GM19438 (cell line): ENCODE measurements around the gene KANK3.
"Not testable (repeated sequence)": the region's sequence is repeated elsewhere in the genome, so short reads cannot be mapped to it uniquely, and the experiment has no call there.

Experiments used
- ATAC-seq: cut with Tn5 transposase; IDR thresholded peaks from one replicate; pipeline ENCODE4 v1.9.1; 2021; ENCODE audit warnings: low read depth; ENCODE audit not compliant: unreplicated experiment

KANK3 gene

GRCh38 chr19:8320564-8321066, 22.4 kb downstream of the KANK3 start:
- ATAC-seq = peak; percentile 18

- no peak for ATAC-seq
Measured at GRCh38 chr19:8319807-8320520, 23.1 kb downstream of the KANK3 start.

- not testable (repeated sequence) for ATAC-seq
Measured at GRCh38 chr19:8318835-8319234, 24.2 kb downstream of the KANK3 start.

GRCh38 chr19:8316351-8317125, 26.5 kb downstream of the KANK3 start:
- ATAC-seq = no peak

- not testable (repeated sequence) for ATAC-seq
Measured at GRCh38 chr19:8314981-8315640, 28.0 kb downstream of the KANK3 start.

DNA sequence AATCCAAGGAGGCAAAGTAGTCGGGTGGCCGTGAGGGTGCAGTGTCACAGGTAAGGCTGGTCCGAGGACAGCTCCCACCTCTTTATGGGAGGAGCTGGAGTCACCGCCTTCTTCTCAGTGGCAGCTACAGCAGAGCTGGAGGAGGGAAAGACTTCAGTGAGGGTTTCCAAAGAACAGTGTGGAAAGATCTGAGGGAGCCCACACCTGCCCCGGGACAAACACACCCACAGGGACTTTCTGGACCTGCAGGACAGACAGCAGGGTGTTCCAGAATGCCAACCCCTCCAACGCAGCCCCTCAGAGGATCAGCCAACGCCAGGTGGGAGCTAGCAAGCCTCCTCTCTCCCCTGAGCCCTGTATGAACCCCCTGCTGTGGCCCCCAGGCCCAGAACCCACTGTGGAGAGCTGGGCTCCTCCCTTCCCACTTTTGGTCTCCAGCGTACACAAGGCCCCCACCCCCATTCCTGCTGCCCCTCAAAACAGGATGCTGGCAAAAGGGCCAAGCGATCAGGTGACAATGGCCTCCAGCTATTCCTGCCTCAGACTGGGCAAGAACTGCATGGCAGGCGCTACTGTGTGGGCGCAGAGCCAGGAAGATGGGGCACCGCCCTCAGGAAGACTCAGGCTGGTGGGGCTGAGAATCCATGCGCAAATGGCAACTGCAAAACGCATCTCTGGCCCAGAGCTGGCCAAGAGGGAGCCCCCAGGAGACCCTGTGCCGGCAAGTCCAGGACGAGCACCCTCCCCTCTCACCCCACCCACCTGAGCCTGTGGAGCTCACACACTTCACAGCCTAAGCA, 31.4 kb downstream of the KANK3 start:
- no peak for ATAC-seq

- no peak for ATAC-seq
Measured at GRCh38 chr19:8310342-8311055, 32.6 kb downstream of the KANK3 start.

DNA sequence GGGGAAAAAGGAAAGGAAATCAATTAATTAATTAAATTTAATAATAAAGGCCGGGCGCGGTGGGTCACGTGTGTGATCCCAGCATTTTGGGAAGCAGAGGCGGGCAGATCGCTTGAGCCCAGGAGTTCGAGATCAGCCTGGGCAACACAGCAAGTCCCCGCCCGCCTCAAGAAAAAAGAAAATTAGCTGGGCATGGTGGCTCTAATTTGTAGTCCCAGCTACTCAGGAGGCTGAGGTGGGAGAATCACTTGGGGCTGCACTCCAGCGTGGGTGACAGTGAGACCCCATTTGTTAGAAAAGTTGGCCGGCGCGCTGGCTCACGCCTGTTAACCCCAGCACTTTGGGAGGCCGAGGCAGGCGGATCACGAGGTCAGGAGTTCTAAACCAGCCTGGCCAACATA, 34.2 kb downstream of the KANK3 start:
- ATAC-seq = no peak

- ATAC-seq = peak; percentile 70
Measured at GRCh38 chr19:8307965-8308866, 34.8 kb downstream of the KANK3 start, which contains the start of gene CD320. Gene CD320, minus strand, starts transcription at chr19:8308358. Its CDS starts 68 bp downstream, at chr19:8308290.

- ATAC-seq = no peak
Measured at GRCh38 chr19:8307400-8307964, 35.6 kb downstream of the KANK3 start.

GRCh38 chr19:8306235-8307054, 36.6 kb downstream of the KANK3 start:
- no peak for ATAC-seq

DNA sequence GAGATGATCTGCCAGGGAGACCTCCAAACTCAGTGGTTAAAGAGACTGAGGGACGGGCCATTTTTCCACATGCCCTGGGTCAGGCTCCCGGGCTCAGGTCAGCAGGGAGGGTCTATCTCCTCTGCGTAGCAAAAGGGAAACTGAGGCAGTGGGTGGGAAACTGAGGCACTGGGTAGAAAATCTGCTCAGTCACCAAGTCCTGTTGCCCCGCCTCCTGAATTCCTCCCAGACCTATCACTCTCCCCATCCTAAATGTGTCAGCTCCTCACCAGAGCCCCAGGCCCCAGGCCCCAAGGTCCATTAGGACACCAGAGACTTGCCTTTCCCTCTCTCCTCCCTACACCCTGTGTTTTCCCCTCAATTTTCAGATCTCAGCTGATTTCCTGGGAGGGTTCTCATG, 37.3 kb downstream of the KANK3 start:
- no peak for ATAC-seq

DNA sequence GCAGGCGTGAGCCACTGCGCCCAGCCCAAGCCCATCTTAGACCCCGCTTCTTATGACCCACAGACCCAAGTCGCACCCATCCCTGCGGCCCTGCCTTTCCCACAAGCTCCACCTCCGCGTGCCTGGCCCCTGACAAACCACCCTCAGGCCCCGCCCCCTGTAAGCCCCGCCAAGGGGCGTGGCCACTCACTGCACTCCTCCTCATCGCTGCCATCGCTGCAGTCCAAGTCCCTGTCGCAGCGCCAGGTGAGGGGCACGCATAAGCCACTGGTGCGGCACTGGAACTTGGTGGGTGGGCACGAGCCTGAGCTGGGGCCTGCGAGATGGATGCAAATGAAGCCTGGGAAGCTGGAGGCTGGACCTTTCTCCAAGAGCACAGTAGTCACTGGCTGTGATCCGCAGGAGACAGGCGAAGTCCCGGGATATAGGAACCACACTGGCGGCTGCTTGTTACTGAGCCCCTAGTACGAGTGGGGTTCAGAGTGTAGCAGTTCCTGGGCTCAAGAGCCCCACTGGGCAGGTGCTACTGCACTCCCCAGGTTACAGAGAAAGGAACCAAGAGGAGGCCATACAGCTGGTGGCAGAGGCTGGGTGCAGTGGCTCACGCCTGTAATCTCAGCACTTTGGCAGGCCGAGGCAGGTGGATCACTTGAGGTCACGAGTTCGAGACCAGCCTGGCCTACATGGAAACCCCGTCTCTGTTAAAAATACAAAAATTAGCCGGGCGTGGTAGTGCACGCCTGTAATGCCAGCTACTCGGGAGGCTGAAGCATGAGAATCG, 38.0 kb downstream of the KANK3 start:
- ATAC-seq = no peak

GRCh38 chr19:8302734-8303133, 40.3 kb downstream of the KANK3 start:
- no peak for ATAC-seq

- ATAC-seq = no peak
Measured at GRCh38 chr19:8302357-8302691, 40.7 kb downstream of the KANK3 start.

- not testable (repeated sequence) for ATAC-seq
Measured at GRCh38 chr19:8291337-8291736, 51.7 kb downstream of the KANK3 start.

DNA sequence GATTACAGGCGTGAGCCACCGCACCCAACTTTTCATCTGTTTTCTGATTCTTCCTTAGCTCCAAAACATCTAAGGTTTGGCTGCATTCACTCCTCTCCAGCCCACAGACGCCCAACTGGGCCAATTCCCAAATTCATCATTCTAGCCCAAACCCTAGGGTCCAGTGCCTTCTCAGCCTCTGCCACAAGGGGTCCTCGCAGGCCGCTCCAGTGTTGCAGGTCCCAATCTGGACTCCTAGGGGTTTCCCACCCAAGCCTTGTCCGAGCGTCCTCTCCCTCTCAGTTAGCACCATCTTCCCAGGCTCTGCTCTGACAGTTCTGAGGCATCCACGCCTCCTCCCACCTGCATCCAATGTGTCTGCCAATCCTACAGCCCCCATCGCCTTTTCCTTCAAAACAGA, 66.6 kb downstream of the KANK3 start:
- not testable (repeated sequence) for ATAC-seq
